ENCODE results near the gene PCOLCE2.

DNA sequence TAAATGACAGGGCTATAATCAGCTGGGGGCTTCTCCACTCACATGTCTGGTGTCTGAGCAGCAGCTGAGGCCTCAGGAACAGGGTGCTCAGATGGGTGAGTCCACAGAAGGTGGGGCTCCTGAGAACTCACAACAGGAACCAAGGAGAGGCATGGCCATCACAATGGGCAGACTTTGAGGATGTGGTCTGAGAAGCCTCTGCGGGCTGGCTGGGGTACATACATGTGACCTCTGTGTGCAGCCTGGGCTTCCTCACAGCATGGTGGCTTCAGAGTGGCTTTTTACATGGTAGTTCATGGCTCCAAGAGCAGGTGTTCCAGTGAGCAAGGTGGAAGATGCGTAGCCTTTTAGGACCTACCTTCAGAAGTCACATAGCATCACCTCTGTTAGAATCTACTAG lies 106.3 kb downstream of the PCOLCE2 start:
- TF ChIP-seq, protein P1, sequence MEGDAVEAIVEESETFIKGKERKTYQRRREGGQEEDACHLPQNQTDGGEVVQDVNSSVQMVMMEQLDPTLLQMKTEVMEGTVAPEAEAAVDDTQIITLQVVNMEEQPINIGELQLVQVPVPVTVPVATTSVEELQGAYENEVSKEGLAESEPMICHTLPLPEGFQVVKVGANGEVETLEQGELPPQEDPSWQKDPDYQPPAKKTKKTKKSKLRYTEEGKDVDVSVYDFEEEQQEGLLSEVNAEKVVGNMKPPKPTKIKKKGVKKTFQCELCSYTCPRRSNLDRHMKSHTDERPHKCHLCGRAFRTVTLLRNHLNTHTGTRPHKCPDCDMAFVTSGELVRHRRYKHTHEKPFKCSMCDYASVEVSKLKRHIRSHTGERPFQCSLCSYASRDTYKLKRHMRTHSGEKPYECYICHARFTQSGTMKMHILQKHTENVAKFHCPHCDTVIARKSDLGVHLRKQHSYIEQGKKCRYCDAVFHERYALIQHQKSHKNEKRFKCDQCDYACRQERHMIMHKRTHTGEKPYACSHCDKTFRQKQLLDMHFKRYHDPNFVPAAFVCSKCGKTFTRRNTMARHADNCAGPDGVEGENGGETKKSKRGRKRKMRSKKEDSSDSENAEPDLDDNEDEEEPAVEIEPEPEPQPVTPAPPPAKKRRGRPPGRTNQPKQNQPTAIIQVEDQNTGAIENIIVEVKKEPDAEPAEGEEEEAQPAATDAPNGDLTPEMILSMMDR (IDR thresholded peaks at IDR 0.05; ENCODE audit: low read depth, low read length, missing input control) = no peak
- TF ChIP-seq, protein P2, sequence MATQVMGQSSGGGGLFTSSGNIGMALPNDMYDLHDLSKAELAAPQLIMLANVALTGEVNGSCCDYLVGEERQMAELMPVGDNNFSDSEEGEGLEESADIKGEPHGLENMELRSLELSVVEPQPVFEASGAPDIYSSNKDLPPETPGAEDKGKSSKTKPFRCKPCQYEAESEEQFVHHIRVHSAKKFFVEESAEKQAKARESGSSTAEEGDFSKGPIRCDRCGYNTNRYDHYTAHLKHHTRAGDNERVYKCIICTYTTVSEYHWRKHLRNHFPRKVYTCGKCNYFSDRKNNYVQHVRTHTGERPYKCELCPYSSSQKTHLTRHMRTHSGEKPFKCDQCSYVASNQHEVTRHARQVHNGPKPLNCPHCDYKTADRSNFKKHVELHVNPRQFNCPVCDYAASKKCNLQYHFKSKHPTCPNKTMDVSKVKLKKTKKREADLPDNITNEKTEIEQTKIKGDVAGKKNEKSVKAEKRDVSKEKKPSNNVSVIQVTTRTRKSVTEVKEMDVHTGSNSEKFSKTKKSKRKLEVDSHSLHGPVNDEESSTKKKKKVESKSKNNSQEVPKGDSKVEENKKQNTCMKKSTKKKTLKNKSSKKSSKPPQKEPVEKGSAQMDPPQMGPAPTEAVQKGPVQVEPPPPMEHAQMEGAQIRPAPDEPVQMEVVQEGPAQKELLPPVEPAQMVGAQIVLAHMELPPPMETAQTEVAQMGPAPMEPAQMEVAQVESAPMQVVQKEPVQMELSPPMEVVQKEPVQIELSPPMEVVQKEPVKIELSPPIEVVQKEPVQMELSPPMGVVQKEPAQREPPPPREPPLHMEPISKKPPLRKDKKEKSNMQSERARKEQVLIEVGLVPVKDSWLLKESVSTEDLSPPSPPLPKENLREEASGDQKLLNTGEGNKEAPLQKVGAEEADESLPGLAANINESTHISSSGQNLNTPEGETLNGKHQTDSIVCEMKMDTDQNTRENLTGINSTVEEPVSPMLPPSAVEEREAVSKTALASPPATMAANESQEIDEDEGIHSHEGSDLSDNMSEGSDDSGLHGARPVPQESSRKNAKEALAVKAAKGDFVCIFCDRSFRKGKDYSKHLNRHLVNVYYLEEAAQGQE (IDR thresholded peaks at IDR 0.05) = no peak
- TF ChIP-seq HNF4G (IDR thresholded peaks at IDR 0.05) (no peak), GABPA (IDR thresholded peaks at IDR 0.05 in 1 of 2, conservative IDR thresholded peaks at IDR 0.05 in 1 of 2) (no peak), RAD21 (IDR thresholded peaks at IDR 0.05) (no peak), TAF1 (conservative IDR thresholded peaks at IDR 0.05) (no peak), JUND (IDR thresholded peaks at IDR 0.05) (no peak), HNF4A (conservative IDR thresholded peaks at IDR 0.05) (no peak), RXRA (IDR thresholded peaks at IDR 0.05) (no peak)
- TF ChIP-seq, protein P3, sequence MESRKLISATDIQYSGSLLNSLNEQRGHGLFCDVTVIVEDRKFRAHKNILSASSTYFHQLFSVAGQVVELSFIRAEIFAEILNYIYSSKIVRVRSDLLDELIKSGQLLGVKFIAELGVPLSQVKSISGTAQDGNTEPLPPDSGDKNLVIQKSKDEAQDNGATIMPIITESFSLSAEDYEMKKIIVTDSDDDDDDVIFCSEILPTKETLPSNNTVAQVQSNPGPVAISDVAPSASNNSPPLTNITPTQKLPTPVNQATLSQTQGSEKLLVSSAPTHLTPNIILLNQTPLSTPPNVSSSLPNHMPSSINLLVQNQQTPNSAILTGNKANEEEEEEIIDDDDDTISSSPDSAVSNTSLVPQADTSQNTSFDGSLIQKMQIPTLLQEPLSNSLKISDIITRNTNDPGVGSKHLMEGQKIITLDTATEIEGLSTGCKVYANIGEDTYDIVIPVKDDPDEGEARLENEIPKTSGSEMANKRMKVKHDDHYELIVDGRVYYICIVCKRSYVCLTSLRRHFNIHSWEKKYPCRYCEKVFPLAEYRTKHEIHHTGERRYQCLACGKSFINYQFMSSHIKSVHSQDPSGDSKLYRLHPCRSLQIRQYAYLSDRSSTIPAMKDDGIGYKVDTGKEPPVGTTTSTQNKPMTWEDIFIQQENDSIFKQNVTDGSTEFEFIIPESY (IDR thresholded peaks at IDR 0.05) = no peak
